Bronchial epithelial cell (primary cell): ENCODE results near the gene ARFGAP2. TPM values are rescaled to one million over a fixed set of nuclear protein-coding genes. Genes with fewer than 3 reads are reported as not detected.

Experiments used
- DNase-seq: peaks from one replicate; pipeline ENCODE4 v3.0.0-alpha.2; 2010; ENCODE audit warnings: low read depth
- FAIRE-seq: peaks from 2 replicates; lab custom pipeline; 2011; peaks lifted over from hg19 to GRCh38; lab: Jason Lieb, UNC
- H3K27me3 ChIP-seq: 2 replicates; pipeline ENCODE4 v1.5.1; 2011; ENCODE audit warnings: low read length; ENCODE audit not compliant: control insufficient read depth, insufficient read depth
- H3K36me3 ChIP-seq: 2 replicates; pipeline ENCODE4 v1.5.1; 2011; ENCODE audit warnings: low read length; ENCODE audit not compliant: control insufficient read depth, insufficient read depth
- H3K4me3 ChIP-seq: 2 replicates; pipeline ENCODE4 v1.5.1; 2011; ENCODE audit warnings: mild to moderate bottlenecking, low read depth, low read length, control low read depth
- CTCF ChIP-seq: IDR thresholded peaks from 2 replicates; pipeline ENCODE4 v1.5.1; 2011; ENCODE audit warnings: mild to moderate bottlenecking, moderate library complexity, low read length, control low read depth, inconsistent platforms; ENCODE audit not compliant: insufficient read depth, severe bottlenecking
- total RNA-seq: library from RNA; depleted of rRNA; stranded (reverse); fragments of >200 nt; gene quantifications from 2 replicates; pipeline ENCODE4 v1.2.1, GENCODE V29; 2014

The ARFGAP2 gene
- total RNA-seq, 1 donor from 2014 or later, result 105 TPM

- FAIRE-seq, result no peak
- DNase-seq, result no peak
- no peak overlapping the region for H3K4me3 ChIP-seq
- TF ChIP-seq CTCF, result no peak
- H3K27me3 ChIP-seq, result no peaks in the 10 kb centered on the region
- H3K36me3 ChIP-seq, result peaks cover 24% of the 10 kb centered on the region
These were observed 14.8 kb downstream of the ARFGAP2 start for GRCh38 chr11:47161890-47162289.

DNA sequence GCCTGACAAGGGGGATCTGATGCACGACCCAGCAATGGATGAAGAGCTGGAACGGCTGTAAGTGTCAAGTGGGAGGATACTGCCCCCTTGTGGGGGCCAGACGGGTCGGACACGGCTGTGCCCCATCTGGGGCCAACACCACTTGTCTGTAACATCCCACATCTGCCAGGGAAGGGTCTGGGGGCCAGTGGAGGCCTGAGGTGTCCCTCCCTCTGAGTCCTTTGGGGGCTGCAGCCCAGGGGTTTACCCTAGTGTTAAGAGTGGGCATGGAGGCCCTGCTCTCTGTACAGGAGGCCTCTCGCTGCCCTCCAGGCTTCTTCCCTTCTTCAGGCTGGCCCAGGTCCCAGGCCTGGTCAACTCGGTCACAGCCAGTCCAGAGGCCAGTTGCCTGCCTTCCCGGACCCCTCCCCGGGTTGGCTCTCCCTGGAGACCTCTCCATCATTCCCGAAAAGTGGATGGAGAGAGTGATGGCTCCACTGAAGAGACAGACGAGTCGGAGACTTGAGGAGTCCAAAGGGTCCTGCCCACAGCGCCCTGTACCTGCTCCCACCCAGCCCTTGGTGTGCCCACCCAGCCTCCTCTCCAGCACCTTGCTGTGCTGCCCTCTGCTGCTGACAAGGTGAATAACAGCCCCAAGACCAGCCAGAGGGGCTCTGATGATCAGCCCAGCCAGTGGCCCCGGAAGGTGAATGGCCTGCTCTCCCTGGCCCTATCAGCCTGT, 15.4 kb downstream of the ARFGAP2 start:
- peak; percentile 37 for DNase-seq
- peak; percentile 87 for TF ChIP-seq CTCF
- FAIRE-seq, result no peak
- Histone ChIP-seq H3K27me3 (no peaks in the 10 kb centered on the region), H3K36me3 (peaks cover 18% of the 10 kb centered on the region), H3K4me3 (no peak overlapping the region)

GRCh38 chr11:47160753-47161133, 15.9 kb downstream of the ARFGAP2 start:
- Histone ChIP-seq H3K4me3 (no peak overlapping the region), H3K36me3 (peaks cover 16% of the 10 kb centered on the region), H3K27me3 (no peaks in the 10 kb centered on the region)
- FAIRE-seq (no peak), DNase-seq (no peak)
- TF ChIP-seq CTCF, result no peak

- TF ChIP-seq CTCF, result no peak
- DNase-seq (no peak), FAIRE-seq (no peak)
- Histone ChIP-seq H3K4me3 (no peak overlapping the region), H3K27me3 (no peaks in the 10 kb centered on the region), H3K36me3 (peaks cover 3% of the 10 kb centered on the region)
These were observed 18.4 kb downstream of the ARFGAP2 start for GRCh38 chr11:47158242-47158641.

- no peak for TF ChIP-seq CTCF
- DNase-seq, result no peak
- H3K4me3 ChIP-seq, result no peak overlapping the region
- peaks cover 3% of the 10 kb centered on the region for H3K36me3 ChIP-seq
- no peaks in the 10 kb centered on the region for H3K27me3 ChIP-seq
- no peak for FAIRE-seq
These were observed 18.9 kb downstream of the ARFGAP2 start for GRCh38 chr11:47157805-47158204.

GRCh38 chr11:47156951-47157350, 19.7 kb downstream of the ARFGAP2 start:
- Histone ChIP-seq H3K36me3 (peaks cover 3% of the 10 kb centered on the region), H3K4me3 (no peak overlapping the region), H3K27me3 (no peaks in the 10 kb centered on the region)
- TF ChIP-seq CTCF, result no peak
- no peak for FAIRE-seq
- no peak for DNase-seq
